HepG2 (cell line): Measurements from ENCODE around the gene RAPSN. TPM values are rescaled to one million over a fixed set of nuclear protein-coding genes. Genes with fewer than 3 reads are reported as not detected.

Source experiments
- BORCS8-MEF2B ChIP-seq: sonication (generic); formaldehyde crosslinking; IDR thresholded peaks from 2 replicates; pipeline ENCODE4 v1.8.0; 2022; ENCODE audit warnings: mild to moderate bottlenecking, missing genetic modification reagents
- BRD4 ChIP-seq: sonication (generic); formaldehyde crosslinking; IDR thresholded peaks from 2 replicates; pipeline ENCODE4 v1.4.0; 2020; ENCODE audit warnings: missing genetic modification reagents
- CAMTA2 ChIP-seq: sonication (generic); formaldehyde crosslinking; IDR thresholded peaks from 2 replicates; pipeline ENCODE4 v1.4.0; 2020; ENCODE audit warnings: mild to moderate bottlenecking, missing genetic modification reagents, borderline replicate concordance
- FOXC1 ChIP-seq: sonication (generic); formaldehyde crosslinking; IDR thresholded peaks from 2 replicates; pipeline ENCODE4 v1.8.0; 2022; ENCODE audit warnings: mild to moderate bottlenecking, missing genetic modification reagents, borderline replicate concordance
- IRX3 ChIP-seq: sonication (generic); formaldehyde crosslinking; IDR thresholded peaks from 2 replicates; pipeline ENCODE4 v1.8.1; 2023; ENCODE audit warnings: mild to moderate bottlenecking, low read depth, missing genetic modification reagents, borderline replicate concordance
- NCOR1 ChIP-seq: fragments of 200-600 bp; sonication (generic); IDR thresholded peaks from 2 replicates; pipeline ENCODE4 v1.7.0; 2017; ENCODE audit warnings: antibody characterized with exemption, low read length, borderline replicate concordance
- NFE2L1 ChIP-seq: sonication (generic); formaldehyde crosslinking; IDR thresholded peaks from 2 replicates; pipeline ENCODE4 v1.4.0; 2020; ENCODE audit warnings: missing genetic modification reagents, mild to moderate bottlenecking, borderline replicate concordance
- NFIB ChIP-seq: sonication (generic); formaldehyde crosslinking; IDR thresholded peaks from 2 replicates; pipeline ENCODE4 v1.9.0; 2021; ENCODE audit warnings: missing genetic modification reagents, mild to moderate bottlenecking, borderline replicate concordance
- NR1H2 ChIP-seq: sonication (generic); formaldehyde crosslinking; IDR thresholded peaks from 2 replicates; pipeline ENCODE4 v1.8.1; 2022; ENCODE audit warnings: low read depth, missing genetic modification reagents, borderline replicate concordance
- RBAK ChIP-seq: sonication (generic); formaldehyde crosslinking; IDR thresholded peaks from 2 replicates; pipeline ENCODE4 v1.5.1; 2020; ENCODE audit warnings: mild to moderate bottlenecking, missing genetic modification reagents
- RFXAP ChIP-seq: sonication (generic); formaldehyde crosslinking; IDR thresholded peaks from 2 replicates; pipeline ENCODE4 v1.4.0; 2020; ENCODE audit warnings: missing genetic modification reagents, borderline replicate concordance
- SP4 ChIP-seq: sonication (generic); formaldehyde crosslinking; IDR thresholded peaks from 2 replicates; pipeline ENCODE4 v1.8.1; 2023; ENCODE audit warnings: mild to moderate bottlenecking, missing genetic modification reagents
- TP53 ChIP-seq: sonication (generic); formaldehyde crosslinking; conservative IDR thresholded peaks from 2 replicates; pipeline ENCODE4 v1.4.0; 2020; ENCODE audit warnings: missing genetic modification reagents
- ZBTB44 ChIP-seq: sonication (generic); formaldehyde crosslinking; IDR thresholded peaks from 2 replicates; pipeline ENCODE4 v1.4.0; 2020; ENCODE audit warnings: missing genetic modification reagents
- polyA plus RNA-seq, 8 experiments: library from polyadenylated mRNA; depleted of rRNA in 3 of 8; stranded (reverse) in 7 of 8; unstranded in 1 of 8; fragments of >200 nt; fragmentation: Illumina TruSeq in 4 of 8; extraction: Trizol in 4 of 8; gene quantifications; 2 replicates each; pipeline versions ENCODE4 v1.2.1 to v1.2.3, GENCODE V29; 2011 to 2016; ENCODE audit warnings: low read depth in 4 of 8, missing spikeins in 1 of 8, mixed read lengths in 1 of 8; ENCODE audit not compliant: insufficient read depth in 1 of 8
- total RNA-seq, 5 experiments: library from RNA; depleted of rRNA; stranded (reverse); fragments of >200 nt; fragmentation: Illumina TruSeq; extraction: Trizol; gene quantifications; 2 replicates each; pipeline ENCODE4 v1.2.3, GENCODE V29; 2016; ENCODE audit warnings: low read depth in 1 of 5
- TF ChIP-seq, protein P1 (sequence below): sonication (generic); formaldehyde crosslinking; IDR thresholded peaks from 2 replicates; pipeline ENCODE4 v1.4.0; 2020; ENCODE audit warnings: missing genetic modification reagents
- TF ChIP-seq, protein P2 (sequence below): sonication (generic); formaldehyde crosslinking; IDR thresholded peaks from 2 replicates; pipeline ENCODE4 v1.8.0; 2022; ENCODE audit warnings: mild to moderate bottlenecking, missing genetic modification reagents; ENCODE audit not compliant: insufficient replicate concordance

Gene RAPSN
- total and polyA plus RNA-seq, 2 of the 13 experiments (the other 11 are each of a cell fraction or from before 2014, with no cell fraction given), result 0.15 to 1.2 TPM

GRCh38 chr11:47407746-47408590 is 41.0 kb downstream of the RAPSN start, which contains the start of gene SLC39A13 (continued):
- TF ChIP-seq NCOR1 (no peak; the same call in 1 of the 2 replicates), NR1H2 (CRISPR knock-in tag) (no peak), CAMTA2 (CRISPR knock-in tag) (no peak), RFXAP (CRISPR knock-in tag) (no peak), TP53 (CRISPR knock-in tag) (no peak), BORCS8-MEF2B (CRISPR knock-in tag) (peak; percentile 75; the same call in 1 of the 2 replicates), RBAK (CRISPR knock-in tag) (no peak), BRD4 (CRISPR knock-in tag) (no peak), ZBTB44 (no peak), NFIB (CRISPR knock-in tag) (no peak), FOXC1 (peak; percentile 86; the same call in 1 of the 2 replicates), SP4 (peak; percentile 90), IRX3 (CRISPR knock-in tag) (no peak; the same call in 1 of the 2 replicates), NFE2L1 (CRISPR knock-in tag) (no peak)
- TF ChIP-seq, protein P1, sequence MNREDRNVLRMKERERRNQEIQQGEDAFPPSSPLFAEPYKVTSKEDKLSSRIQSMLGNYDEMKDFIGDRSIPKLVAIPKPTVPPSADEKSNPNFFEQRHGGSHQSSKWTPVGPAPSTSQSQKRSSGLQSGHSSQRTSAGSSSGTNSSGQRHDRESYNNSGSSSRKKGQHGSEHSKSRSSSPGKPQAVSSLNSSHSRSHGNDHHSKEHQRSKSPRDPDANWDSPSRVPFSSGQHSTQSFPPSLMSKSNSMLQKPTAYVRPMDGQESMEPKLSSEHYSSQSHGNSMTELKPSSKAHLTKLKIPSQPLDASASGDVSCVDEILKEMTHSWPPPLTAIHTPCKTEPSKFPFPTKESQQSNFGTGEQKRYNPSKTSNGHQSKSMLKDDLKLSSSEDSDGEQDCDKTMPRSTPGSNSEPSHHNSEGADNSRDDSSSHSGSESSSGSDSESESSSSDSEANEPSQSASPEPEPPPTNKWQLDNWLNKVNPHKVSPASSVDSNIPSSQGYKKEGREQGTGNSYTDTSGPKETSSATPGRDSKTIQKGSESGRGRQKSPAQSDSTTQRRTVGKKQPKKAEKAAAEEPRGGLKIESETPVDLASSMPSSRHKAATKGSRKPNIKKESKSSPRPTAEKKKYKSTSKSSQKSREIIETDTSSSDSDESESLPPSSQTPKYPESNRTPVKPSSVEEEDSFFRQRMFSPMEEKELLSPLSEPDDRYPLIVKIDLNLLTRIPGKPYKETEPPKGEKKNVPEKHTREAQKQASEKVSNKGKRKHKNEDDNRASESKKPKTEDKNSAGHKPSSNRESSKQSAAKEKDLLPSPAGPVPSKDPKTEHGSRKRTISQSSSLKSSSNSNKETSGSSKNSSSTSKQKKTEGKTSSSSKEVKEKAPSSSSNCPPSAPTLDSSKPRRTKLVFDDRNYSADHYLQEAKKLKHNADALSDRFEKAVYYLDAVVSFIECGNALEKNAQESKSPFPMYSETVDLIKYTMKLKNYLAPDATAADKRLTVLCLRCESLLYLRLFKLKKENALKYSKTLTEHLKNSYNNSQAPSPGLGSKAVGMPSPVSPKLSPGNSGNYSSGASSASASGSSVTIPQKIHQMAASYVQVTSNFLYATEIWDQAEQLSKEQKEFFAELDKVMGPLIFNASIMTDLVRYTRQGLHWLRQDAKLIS (CRISPR knock-in tag), result no peak
- TF ChIP-seq, protein P2, sequence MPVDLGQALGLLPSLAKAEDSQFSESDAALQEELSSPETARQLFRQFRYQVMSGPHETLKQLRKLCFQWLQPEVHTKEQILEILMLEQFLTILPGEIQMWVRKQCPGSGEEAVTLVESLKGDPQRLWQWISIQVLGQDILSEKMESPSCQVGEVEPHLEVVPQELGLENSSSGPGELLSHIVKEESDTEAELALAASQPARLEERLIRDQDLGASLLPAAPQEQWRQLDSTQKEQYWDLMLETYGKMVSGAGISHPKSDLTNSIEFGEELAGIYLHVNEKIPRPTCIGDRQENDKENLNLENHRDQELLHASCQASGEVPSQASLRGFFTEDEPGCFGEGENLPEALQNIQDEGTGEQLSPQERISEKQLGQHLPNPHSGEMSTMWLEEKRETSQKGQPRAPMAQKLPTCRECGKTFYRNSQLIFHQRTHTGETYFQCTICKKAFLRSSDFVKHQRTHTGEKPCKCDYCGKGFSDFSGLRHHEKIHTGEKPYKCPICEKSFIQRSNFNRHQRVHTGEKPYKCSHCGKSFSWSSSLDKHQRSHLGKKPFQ (CRISPR knock-in tag), result no peak
